Measurements from ENCODE around the gene FMN1.

GRCh38 chr15:33215941-33216872 lies 21.7 kb upstream of the FMN1 start:
- TF ChIP-seq POLR2A (IDR thresholded peaks at IDR 0.05; ENCODE audit: low read depth, low read length) (no peak), TAF1 (IDR thresholded peaks at IDR 0.05; ENCODE audit: borderline replicate concordance, low read depth, low read length) (no peak), POLR2AphosphoS5 (IDR thresholded peaks at IDR 0.05; ENCODE audit: low read depth, low read length) (no peak)

Data from GM12892 (cell line).